Anterior cingulate cortex (tissue), 58 donors: ENCODE results near the gene WWOX.
A peak's percentile ranks its signal among the peaks of the same experiment; 100 is the strongest.

Experiments used
- DNase-seq, 58 donors: peaks; one replicate each; lab custom pipeline; 2025; lab: John Stamatoyannopoulos, UW

WWOX gene

GRCh38 chr16:78895681-78896080 lies 796.2 kb downstream of the WWOX start:
- DNase-seq: no peak

GRCh38 chr16:78896280-78896679 lies 796.8 kb downstream of the WWOX start:
- no peak for DNase-seq

DNA sequence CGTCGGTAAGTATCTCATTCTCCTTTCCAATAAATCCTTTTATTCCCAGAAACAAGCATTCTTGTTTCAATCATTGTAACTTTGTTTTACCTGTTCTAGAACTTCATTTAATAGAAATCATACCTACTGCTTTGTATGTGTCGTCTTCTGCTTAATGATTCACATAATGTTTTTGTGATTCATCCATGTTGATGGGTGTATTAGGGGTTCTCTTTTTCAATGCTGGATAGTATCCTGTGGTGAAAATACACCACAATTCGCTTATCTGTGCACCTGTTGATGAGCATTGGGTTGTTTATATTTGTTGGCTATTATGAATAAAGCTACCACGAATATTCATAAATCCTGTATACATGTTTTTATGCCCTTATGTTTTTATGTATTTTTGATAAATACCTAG lies 797.8 kb downstream of the WWOX start:
- no peak for DNase-seq

DNA sequence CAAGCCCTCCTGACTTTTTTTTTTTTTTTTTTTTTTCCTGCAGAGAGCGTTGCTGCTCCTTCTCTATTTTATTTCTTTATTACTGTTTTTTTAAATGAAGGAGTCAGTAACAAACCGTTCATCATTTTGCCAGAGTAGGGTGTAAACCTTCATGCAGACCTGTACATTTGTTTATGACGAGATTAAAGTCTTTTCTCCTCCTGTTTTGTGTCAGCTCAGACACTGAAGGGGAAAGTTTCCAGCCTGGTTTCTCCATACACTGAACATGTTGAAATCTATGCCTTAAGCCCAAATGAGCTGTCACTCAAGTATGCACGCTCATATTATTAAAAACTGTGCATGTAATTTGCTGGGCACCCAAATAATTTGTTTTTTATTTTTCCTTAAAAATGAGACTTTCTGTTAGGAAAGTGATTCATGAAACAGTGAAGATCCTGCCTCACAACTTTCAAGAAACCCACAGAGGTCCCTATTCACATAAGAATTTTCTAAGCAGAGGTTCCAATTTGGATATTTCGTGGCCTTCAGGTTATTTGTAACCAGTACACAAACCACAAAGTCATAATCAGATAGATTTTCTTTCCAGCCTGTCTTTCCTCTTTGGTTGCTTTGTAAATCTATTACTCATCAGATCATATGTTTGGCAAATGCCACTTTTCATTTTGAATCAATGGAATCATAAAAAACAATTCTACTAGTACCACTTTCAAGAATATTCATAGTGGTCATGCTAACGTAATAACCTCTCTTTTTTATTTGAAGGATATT lies 800.8 kb downstream of the WWOX start:
- no peak for DNase-seq

- no peak for DNase-seq
These were observed 801.5 kb downstream of the WWOX start for GRCh38 chr16:78900966-78901365.

GRCh38 chr16:78902321-78902720 lies 802.9 kb downstream of the WWOX start:
- no peak for DNase-seq

DNA sequence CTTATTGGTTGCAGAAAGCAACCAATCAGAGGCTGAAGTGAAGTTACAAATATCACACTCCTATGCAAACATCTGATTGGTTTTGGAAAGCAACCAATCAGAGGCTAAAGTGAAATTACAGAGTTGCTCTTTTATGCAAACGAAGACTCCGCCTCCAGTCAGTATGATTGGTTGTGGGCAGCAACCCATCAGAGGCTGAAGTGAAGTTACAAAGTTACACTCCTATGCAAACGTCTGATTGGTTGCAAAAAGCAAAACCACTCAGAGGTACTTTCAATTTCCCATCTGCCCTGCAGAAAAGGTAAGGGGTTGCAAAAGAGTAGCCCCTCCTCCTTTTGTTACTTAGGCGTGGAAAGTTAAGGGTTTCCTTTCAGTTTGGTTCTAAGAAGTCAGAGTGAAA lies 803.8 kb downstream of the WWOX start:
- DNase-seq: no peak

GRCh38 chr16:78903843-78904242 lies 804.4 kb downstream of the WWOX start:
- DNase-seq: no peak

DNA sequence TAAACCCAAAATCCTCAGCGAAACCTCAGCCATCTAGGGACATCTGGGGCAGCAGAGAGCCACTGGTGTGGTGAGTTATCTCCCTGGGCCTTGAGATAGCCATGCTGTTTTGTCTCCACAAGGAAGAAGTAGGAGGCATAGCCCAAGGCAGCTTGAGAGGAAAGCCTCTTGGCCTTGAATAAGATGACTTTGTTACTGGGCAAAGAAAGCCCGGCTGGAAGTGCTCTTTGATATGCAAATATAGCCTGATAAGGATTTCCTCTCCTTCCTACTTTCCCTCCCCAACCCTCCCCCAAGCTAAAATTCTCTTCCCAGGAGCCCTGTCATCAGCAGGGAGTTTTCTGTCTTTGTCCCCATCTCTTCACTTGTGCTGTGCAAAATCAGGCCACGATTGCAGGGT lies 806.7 kb downstream of the WWOX start:
- no peak for DNase-seq

DNA sequence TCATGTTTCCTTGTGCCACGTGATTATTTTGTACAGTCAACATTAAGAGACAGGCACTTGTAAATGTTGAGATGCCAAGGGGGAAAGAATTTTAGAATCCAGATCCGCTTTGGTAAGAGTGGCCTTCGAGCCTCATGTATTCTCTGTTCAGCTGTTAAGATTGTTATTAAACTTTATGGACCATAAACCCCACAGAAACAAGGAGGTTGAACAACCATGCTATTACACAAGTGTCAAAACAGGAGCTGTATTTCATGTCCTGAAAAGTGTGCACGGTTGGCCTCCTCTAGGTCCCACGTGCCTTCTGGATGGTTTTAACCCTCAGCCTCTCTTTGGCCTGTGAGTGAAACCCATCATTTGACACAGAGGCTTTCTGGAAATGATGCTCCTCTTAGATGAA lies 809.8 kb downstream of the WWOX start:
- no peak for DNase-seq

DNA sequence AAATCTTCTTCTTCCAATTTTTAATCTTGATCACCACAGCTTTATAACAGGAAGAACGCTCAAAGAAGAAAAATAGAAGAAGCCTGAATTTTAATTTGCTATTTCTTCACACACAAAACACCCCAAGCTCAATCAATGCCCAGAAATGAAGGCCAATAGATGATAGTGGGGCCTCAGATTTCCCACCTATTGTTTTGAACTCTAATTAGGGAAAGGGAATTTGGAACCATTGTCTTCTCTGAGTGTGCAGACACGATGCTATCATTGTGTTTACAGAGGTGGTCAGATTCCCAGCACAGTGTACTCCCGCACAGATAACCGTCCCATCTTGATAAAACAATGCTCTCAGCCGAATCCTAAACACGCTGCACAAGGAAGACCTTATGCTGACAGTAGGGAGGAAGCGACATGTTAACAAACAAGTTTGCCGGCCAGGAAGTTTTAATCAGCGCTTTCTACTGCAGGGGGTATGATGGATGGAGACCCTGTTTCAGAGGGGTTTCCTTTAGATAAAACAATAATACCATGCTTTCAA lies 816.4 kb downstream of the WWOX start:
- DNase-seq: no peak

GRCh38 chr16:78916928-78917545 lies 817.6 kb downstream of the WWOX start:
- peak in 1 of 58 donors; percentile 1 for DNase-seq

- no peak for DNase-seq
These were observed 819.4 kb downstream of the WWOX start for GRCh38 chr16:78918805-78919305.

DNA sequence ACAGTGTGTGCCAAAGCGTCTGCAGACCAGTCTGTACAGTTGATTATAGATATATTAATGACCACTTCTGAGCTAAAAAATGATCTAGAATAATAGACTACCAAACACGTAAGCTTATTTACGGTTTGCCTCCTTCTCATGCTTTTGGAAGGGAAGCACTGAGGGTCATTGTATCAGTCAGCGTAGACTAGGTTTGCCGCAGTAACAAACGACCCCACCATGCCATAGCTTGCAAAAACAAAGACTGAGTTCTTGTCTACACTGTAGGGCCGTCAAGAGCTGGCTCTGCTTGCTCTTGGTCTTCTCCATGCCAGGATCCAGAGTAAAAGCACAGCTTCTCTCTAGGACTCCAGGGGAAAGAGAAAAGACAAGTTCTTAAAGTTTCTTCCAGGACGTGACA lies 820.4 kb downstream of the WWOX start:
- no peak for DNase-seq

GRCh38 chr16:78920621-78921020 lies 821.2 kb downstream of the WWOX start:
- DNase-seq: no peak

- DNase-seq: peak in 3 of 58 donors; percentile 1 to 3 (median 1)
These were observed 825.8 kb downstream of the WWOX start for GRCh38 chr16:78925083-78925767.

GRCh38 chr16:78926723-78927210 lies 827.3 kb downstream of the WWOX start:
- no peak for DNase-seq

GRCh38 chr16:78927766-78928165 lies 828.3 kb downstream of the WWOX start:
- no peak for DNase-seq

GRCh38 chr16:78929841-78930240 lies 830.4 kb downstream of the WWOX start:
- DNase-seq: no peak

GRCh38 chr16:78930561-78930960 lies 831.1 kb downstream of the WWOX start:
- DNase-seq: no peak

- no peak for DNase-seq
These were observed 831.8 kb downstream of the WWOX start for GRCh38 chr16:78931267-78931666.
